K562 treated with DMSO at 1 percent for 4 hours (cell line): Measurements from ENCODE around the gene PDZK1IP1. TPM values are rescaled to one million over a fixed set of nuclear protein-coding genes. Genes with fewer than 3 reads are reported as not detected.

Experiments used
- total RNA-seq: library from RNA; unstranded; fragments of 300-600 nt; gene quantifications from 2 replicates; pipeline ENCODE4 v1.2.3, GENCODE V29; 2022; ENCODE audit not compliant: insufficient read depth

PDZK1IP1 gene, protein sequence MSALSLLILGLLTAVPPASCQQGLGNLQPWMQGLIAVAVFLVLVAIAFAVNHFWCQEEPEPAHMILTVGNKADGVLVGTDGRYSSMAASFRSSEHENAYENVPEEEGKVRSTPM
- 1.5 TPM in 1 of 2 replicates, not detected in the other for total RNA-seq

DNA sequence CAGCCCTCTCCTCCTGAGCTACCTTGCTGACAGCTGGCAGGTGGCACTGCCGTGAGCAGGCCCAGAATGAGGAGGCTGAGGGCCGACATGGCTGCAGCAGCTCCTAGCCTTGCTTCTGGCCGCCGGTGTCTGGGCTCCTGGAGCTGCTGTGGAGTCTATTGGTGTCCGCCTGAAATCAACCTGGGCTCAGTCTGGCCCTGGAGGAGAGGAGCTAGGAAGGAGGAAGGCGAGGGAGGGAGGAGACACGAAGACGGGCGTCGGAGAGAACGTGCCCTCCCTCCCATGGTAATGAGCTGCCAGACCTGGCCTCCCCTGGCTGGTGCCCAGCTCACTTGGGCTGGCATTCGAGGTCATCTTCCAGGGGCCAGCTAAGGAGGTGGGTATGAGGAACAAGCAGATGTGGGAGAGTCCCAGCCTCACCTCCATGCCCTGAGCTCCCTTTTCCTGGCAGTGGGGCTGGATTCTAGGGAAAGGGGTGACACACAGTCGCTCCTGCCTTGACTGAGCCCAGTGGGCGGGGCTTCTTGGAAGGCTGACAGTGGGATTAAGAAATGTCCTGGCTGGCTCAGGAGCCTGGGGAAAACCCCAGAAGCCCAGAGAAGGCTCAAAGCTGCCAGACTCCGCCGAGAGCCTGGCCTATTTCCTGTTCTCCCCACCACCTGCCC, at the start of gene PDZK1IP1:
PDZK1IP1 (minus strand) TSS at position 193 of the 665 bp plus-strand sequence; CDS start at position 89, 104 bp downstream.

GRCh38 chr1:47232187-47232874, 42.5 kb upstream of the PDZK1IP1 start, which contains the start of gene TAL1:
Gene TAL1, minus strand, starts transcription at chr1:47232225. Its CDS starts 6,337 bp downstream, at chr1:47225888.

DNA sequence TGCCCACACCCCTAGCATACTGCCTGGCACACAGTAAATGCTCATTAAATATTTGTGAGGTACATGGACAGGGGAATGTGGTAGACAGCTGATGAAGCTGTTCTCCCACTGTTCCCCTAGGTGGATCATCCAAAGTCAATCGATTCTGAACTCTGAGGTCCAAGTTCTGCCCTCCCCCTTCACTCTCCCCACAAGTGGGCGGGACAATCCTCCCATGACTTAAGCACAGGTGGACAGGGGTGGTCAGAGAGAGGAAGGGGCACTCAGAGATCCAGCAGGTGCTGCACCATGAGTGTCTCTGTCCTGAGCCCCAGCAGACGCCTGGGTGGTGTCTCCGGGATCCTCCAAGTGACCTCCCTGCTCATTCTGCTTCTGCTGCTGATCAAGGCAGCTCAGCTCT, 52.6 kb downstream of the PDZK1IP1 start, which contains the start of gene CYP4A22:
CYP4A22 (plus strand) TSS at position 244 of the 400 bp plus-strand sequence; CDS start at position 289, 45 bp downstream.

Other genes with a start within 250 kb of the PDZK1IP1 start
- gene CYP4A11, start 248.6 kb downstream of the PDZK1IP1 start, total RNA-seq = not detected in 2 replicates
- gene CYP4X1, start 166.4 kb downstream of the PDZK1IP1 start, total RNA-seq = 0.34 TPM in 1 of 2 replicates, not detected in the other
- not detected in 2 replicates for gene CYP4Z1, start 122.8 kb downstream of the PDZK1IP1 start, total RNA-seq
- not detected in 2 replicates for gene CYP4A22, start 52.6 kb downstream of the PDZK1IP1 start, total RNA-seq
- 22.6 and 82.8 TPM in 2 replicates for gene TAL1, start 42.2 kb upstream of the PDZK1IP1 start, total RNA-seq
- 28.3 and 35.1 TPM in 2 replicates for gene STIL, start 124.1 kb upstream of the PDZK1IP1 start, total RNA-seq
- gene CMPK1, start 143.8 kb upstream of the PDZK1IP1 start, total RNA-seq = 69.4 and 83.5 TPM in 2 replicates
- gene FOXE3, start 226.2 kb upstream of the PDZK1IP1 start, total RNA-seq = 0.67 TPM in 1 of 2 replicates, not detected in the other
- gene FOXD2, start 248.0 kb upstream of the PDZK1IP1 start, total RNA-seq = 2.9 and 3.0 TPM in 2 replicates